ENCODE measurements around the gene SMG5.

Gene SMG5

DNA sequence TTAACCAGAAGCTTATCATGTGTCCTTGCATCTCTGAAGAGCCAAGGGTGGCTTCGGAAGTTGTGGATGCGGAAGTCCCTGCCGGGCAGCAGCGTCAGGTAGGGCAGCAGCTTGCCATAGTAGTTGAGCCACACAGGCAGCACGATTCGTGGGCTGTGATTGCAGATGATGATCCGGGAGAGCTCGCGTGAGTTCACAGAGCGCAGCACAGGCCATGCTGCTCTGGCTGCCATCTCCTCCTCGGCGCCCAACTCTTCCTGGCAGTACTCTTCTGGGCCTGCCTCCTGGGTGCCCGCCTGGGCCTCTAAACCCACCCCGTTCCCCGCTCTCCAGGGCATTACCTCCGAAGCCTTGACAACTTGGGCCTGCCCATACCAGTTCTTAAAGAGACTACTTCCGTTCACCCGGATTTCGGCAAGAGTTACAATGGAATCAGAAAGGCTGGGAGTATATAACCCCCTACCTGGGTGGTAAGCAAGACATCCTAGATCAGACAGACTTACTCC lies 16.3 kb upstream of the SMG5 start, which contains the start of gene VHLL:
VHLL (minus strand) TSS at position 456 of the 506 bp plus-strand sequence; CDS start at position 338, 118 bp downstream.
- TF ChIP-seq NFIC (IDR thresholded peaks at IDR 0.05) (no peak), CREB1 (IDR thresholded peaks at IDR 0.05; ENCODE audit: low read depth) (no peak), ZBTB7A (IDR thresholded peaks at IDR 0.05; ENCODE audit: low read depth) (no peak), EP300 (IDR thresholded peaks at IDR 0.05; ENCODE audit: borderline replicate concordance) (no peak), MAX (IDR thresholded peaks at IDR 0.05) (no peak), TEAD4 (IDR thresholded peaks at IDR 0.05) (no peak), EGR1 (IDR thresholded peaks at IDR 0.05) (no peak), TCF12 (IDR thresholded peaks at IDR 0.05; ENCODE audit: low read depth) (no peak), TAF1 (IDR thresholded peaks at IDR 0.05; ENCODE audit: low read depth) (no peak), RAD21 (IDR thresholded peaks at IDR 0.05; ENCODE audit: low read depth) (no peak)
- TF ChIP-seq, protein P1, sequence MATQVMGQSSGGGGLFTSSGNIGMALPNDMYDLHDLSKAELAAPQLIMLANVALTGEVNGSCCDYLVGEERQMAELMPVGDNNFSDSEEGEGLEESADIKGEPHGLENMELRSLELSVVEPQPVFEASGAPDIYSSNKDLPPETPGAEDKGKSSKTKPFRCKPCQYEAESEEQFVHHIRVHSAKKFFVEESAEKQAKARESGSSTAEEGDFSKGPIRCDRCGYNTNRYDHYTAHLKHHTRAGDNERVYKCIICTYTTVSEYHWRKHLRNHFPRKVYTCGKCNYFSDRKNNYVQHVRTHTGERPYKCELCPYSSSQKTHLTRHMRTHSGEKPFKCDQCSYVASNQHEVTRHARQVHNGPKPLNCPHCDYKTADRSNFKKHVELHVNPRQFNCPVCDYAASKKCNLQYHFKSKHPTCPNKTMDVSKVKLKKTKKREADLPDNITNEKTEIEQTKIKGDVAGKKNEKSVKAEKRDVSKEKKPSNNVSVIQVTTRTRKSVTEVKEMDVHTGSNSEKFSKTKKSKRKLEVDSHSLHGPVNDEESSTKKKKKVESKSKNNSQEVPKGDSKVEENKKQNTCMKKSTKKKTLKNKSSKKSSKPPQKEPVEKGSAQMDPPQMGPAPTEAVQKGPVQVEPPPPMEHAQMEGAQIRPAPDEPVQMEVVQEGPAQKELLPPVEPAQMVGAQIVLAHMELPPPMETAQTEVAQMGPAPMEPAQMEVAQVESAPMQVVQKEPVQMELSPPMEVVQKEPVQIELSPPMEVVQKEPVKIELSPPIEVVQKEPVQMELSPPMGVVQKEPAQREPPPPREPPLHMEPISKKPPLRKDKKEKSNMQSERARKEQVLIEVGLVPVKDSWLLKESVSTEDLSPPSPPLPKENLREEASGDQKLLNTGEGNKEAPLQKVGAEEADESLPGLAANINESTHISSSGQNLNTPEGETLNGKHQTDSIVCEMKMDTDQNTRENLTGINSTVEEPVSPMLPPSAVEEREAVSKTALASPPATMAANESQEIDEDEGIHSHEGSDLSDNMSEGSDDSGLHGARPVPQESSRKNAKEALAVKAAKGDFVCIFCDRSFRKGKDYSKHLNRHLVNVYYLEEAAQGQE (IDR thresholded peaks at IDR 0.05; ENCODE audit: low read depth), result no peak
- TF ChIP-seq, protein P2, sequence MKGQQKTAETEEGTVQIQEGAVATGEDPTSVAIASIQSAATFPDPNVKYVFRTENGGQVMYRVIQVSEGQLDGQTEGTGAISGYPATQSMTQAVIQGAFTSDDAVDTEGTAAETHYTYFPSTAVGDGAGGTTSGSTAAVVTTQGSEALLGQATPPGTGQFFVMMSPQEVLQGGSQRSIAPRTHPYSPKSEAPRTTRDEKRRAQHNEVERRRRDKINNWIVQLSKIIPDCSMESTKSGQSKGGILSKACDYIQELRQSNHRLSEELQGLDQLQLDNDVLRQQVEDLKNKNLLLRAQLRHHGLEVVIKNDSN (IDR thresholded peaks at IDR 0.05), result no peak

- TF ChIP-seq TEAD4 (IDR thresholded peaks at IDR 0.05), result 0 out of 2 replicates have a peak, but pooled peaks have one; percentile 18
- no peak for TF ChIP-seq TCF12 (IDR thresholded peaks at IDR 0.05; ENCODE audit: low read depth)
- TF ChIP-seq NFIC (IDR thresholded peaks at IDR 0.05), result peak; percentile 38
- no peak for TF ChIP-seq TAF1 (IDR thresholded peaks at IDR 0.05; ENCODE audit: low read depth)
- no peak for TF ChIP-seq CEBPB (IDR thresholded peaks at IDR 0.05)
- TF ChIP-seq EGR1 (IDR thresholded peaks at IDR 0.05), result no peak
- TF ChIP-seq, protein P1 (IDR thresholded peaks at IDR 0.05; ENCODE audit: low read depth), result no peak
- TF ChIP-seq, protein P2 (IDR thresholded peaks at IDR 0.05), result peak; percentile 98
- TF ChIP-seq MAX (IDR thresholded peaks at IDR 0.05), result no peak
- TF ChIP-seq RAD21 (IDR thresholded peaks at IDR 0.05; ENCODE audit: low read depth), result no peak
- peak; percentile 32; the same call in 1 of the 2 replicates for TF ChIP-seq ZBTB7A (IDR thresholded peaks at IDR 0.05; ENCODE audit: low read depth)
- no peak for TF ChIP-seq CREB1 (IDR thresholded peaks at IDR 0.05; ENCODE audit: low read depth)
- TF ChIP-seq FOXM1 (IDR thresholded peaks at IDR 0.05; ENCODE audit: borderline replicate concordance, low read depth), result no peak
- TF ChIP-seq EP300 (IDR thresholded peaks at IDR 0.05; ENCODE audit: borderline replicate concordance), result no peak
- no peak for TF ChIP-seq YY1 (IDR thresholded peaks at IDR 0.05; ENCODE audit: low read depth)
Measured at GRCh38 chr1:156295391-156295947, 12.8 kb upstream of the SMG5 start, which contains the start of gene GLMP. Gene GLMP (minus strand): TSS chr1:156295679. CDS start chr1:156295645, 34 bp downstream.

DNA sequence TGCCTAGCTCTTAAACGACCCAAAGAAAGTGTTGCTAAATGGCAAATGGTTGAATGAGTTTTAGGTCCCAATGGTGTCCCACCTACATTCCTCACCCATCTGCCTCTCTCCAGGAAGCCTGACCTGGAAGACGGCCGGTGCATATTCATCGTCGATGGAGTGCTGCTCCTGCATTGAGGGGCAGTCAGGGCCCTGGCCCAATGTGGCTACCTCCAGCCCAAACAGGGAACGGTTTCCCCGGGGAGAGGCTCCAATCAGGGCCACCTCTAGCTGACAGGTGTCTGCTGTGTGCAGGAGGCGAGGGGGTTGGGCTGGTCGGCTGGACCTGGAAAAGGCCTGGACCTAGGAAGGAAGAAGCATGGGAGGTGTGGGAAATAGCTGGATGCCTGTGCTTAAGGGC lies 11.3 kb upstream of the SMG5 start:
- TF ChIP-seq, protein P1 (IDR thresholded peaks at IDR 0.05; ENCODE audit: low read depth), result no peak
- no peak for TF ChIP-seq EP300 (IDR thresholded peaks at IDR 0.05; ENCODE audit: borderline replicate concordance)

- no peak for TF ChIP-seq TAF1 (IDR thresholded peaks at IDR 0.05; ENCODE audit: low read depth)
Measured at GRCh38 chr1:156293098-156293434, 10.4 kb upstream of the SMG5 start.

All from Ishikawa (cell line).